ENCODE measurements around the gene DTD2. TPM values are rescaled to one million over a fixed set of nuclear protein-coding genes. Genes with fewer than 3 reads are reported as not detected.

Gene DTD2
- total RNA-seq, 1 experiment from 2014 or later = 36.8 TPM

DNA sequence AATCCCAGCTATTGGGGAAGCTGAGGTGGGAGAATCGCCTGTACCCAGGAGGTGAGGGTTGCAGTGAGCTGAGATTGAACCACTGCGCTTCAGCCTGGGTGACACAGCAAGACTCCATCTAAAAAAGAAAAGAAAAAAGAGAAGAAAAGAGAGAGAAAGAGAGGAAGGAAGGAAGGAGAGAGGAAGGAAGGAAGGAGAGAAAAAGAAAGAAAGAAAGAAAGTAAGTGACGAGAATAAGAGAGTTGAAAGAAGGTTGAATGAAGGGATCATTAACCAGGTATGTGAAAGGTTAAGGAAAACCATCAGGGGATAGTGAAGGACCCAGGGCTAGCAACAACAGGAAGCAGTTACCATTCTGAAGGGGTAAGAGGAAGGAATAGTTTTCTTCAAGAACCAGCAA is 4.2 kb upstream of the DTD2 start:
- DNase-seq = no peak
- ChIA-PET POLR2A (ENCODE audit: unreplicated experiment) (no interaction called here), CTCF (no interaction called here)
- BruUV-seq (replicated peaks) = no TSS peak
- Histone ChIP-seq H4K20me1 (ENCODE audit: low read length) (no peaks in the 10 kb centered on the region), H3K4me2 (ENCODE audit: low read length) (no peak overlapping the region), H3K36me3 (ENCODE audit: low read depth, low read length) (no peaks in the 10 kb centered on the region), H3K4me1 (ENCODE audit: insufficient read depth, low read length) (peaks cover 9% of the 10 kb centered on the region), H3K79me2 (ENCODE audit: low read length) (peaks cover 5% of the 10 kb centered on the region), H3K9me3 (ENCODE audit: low read length) (no peaks in the 10 kb centered on the region), H3K9me2 (replicated peaks; ENCODE audit: low read length) (no peaks in the 10 kb centered on the region), H2AFZ (ENCODE audit: low read length) (no peak overlapping the region), H3F3A (ENCODE audit: low read length, unreplicated experiment) (no peaks in the 10 kb centered on the region), H3K27ac (ENCODE audit: low read length) (no peak overlapping the region), H3K9ac (ENCODE audit: low read length) (no peak overlapping the region), H3K4me3 (ENCODE audit: low read length) (no peak overlapping the region), H3K27me3 (ENCODE audit: low read length) (no peaks in the 10 kb centered on the region)
- TF ChIP-seq EZH2phosphoT487 (IDR thresholded peaks at IDR 0.05; ENCODE audit: borderline replicate concordance, low read length) = no peak
- TF ChIP-seq EZH2 (IDR thresholded peaks at IDR 0.05; ENCODE audit: low read length, unreplicated experiment) = no peak
- no peak for TF ChIP-seq CTCF (conservative IDR thresholded peaks at IDR 0.05; ENCODE audit: low read depth, low read length)
- no peak for ATAC-seq
- intact Hi-C loops (cut with micrococcal nuclease) = no loop called here

- H3K27ac ChIP-seq (ENCODE audit: low read length) = no peak overlapping the region
Measured at GRCh38 chr14:31457665-31458659, 656 bp upstream of the DTD2 start.

More at GRCh38 chr14:31457665-31458659, 656 bp upstream of the DTD2 start:
- ATAC-seq (no peak), DNase-seq (no peak)
- H3K4me3 ChIP-seq (ENCODE audit: low read length) = peak overlapping the region; percentile 93
- H2AFZ ChIP-seq (ENCODE audit: low read length) = peak overlapping the region; percentile 86
- H3K9ac ChIP-seq (ENCODE audit: low read length) = peak overlapping the region; percentile 96
- intact Hi-C loops (cut with micrococcal nuclease) = loop anchor here (5.0 to 10.0 kb wide), 4 partner anchors 199 to 1014 kb away; partner anchors contain the start of gene HECTD1
- CTCF ChIA-PET = interaction anchor here (0.6 kb wide), 3 partner anchors 52 to 1240 kb away, joined by 3 read pairs; partner anchors contain the start of gene RNU6-8
- TF ChIP-seq EZH2phosphoT487 (IDR thresholded peaks at IDR 0.05; ENCODE audit: borderline replicate concordance, low read length) = no peak
- TF ChIP-seq EZH2 (IDR thresholded peaks at IDR 0.05; ENCODE audit: low read length, unreplicated experiment) = no peak
- TF ChIP-seq CTCF (conservative IDR thresholded peaks at IDR 0.05; ENCODE audit: low read depth, low read length) = no peak
- H3F3A ChIP-seq (ENCODE audit: low read length, unreplicated experiment) = no peaks in the 10 kb centered on the region
- no peaks in the 10 kb centered on the region for H3K36me3 ChIP-seq (ENCODE audit: low read depth, low read length)
- TSS peak; percentile 92 for BruUV-seq (replicated peaks)
- POLR2A ChIA-PET (ENCODE audit: unreplicated experiment) = interaction anchor here (0.6 to 1.0 kb wide), 7 partner anchors 9 to 1538 kb away, joined by 3 to 14 read pairs (median 3); partner anchors contain the start of gene HEATR5A
- H3K9me3 ChIP-seq (ENCODE audit: low read length) = no peaks in the 10 kb centered on the region
- H3K27me3 ChIP-seq (ENCODE audit: low read length) = no peaks in the 10 kb centered on the region
- peaks cover 20% of the 10 kb centered on the region for H3K4me1 ChIP-seq (ENCODE audit: insufficient read depth, low read length)
- peaks cover 28% of the 10 kb centered on the region for H3K79me2 ChIP-seq (ENCODE audit: low read length)
- H3K4me2 ChIP-seq (ENCODE audit: low read length) = peak overlapping the region; percentile 88
- H4K20me1 ChIP-seq (ENCODE audit: low read length) = no peaks in the 10 kb centered on the region
- no peaks in the 10 kb centered on the region for H3K9me2 ChIP-seq (replicated peaks; ENCODE audit: low read length)
